H1 (cell line): ENCODE data around the gene VSTM2B. TPM values are rescaled to one million over a fixed set of nuclear protein-coding genes. Genes with fewer than 3 reads are reported as not detected.

Experiments
- JUN ChIP-seq: IDR thresholded peaks from 2 replicates; pipeline ENCODE4 v1.6.1; 2011; ENCODE audit warnings: low read depth, mild to moderate bottlenecking, improper control_type of control experiment, low read length
- POLR2AphosphoS5 ChIP-seq: IDR thresholded peaks from 2 replicates; pipeline ENCODE4 v1.6.1; 2011; ENCODE audit warnings: low read depth, low read length
- POU5F1 ChIP-seq: IDR thresholded peaks from 2 replicates; pipeline ENCODE4 v1.6.1; 2011; ENCODE audit warnings: low read depth, mild to moderate bottlenecking, low read length, moderate library complexity
- RAD21 ChIP-seq, 2 experiments: IDR thresholded peaks in 1 of 2; conservative IDR thresholded peaks in 1 of 2; 2 replicates each; pipeline ENCODE4 v1.6.1; 2011; ENCODE audit warnings: low read depth in 2 of 2, low read length in 2 of 2, improper control_type of control experiment in 1 of 2, inconsistent platforms in 1 of 2, mild to moderate bottlenecking in 1 of 2, moderate library complexity in 1 of 2
- RNF2 ChIP-seq: fragments of 200-900, 300-1000 bp; sonication (generic); IDR thresholded peaks from 2 replicates; pipeline ENCODE4 v1.7.1; 2016; ENCODE audit warnings: borderline replicate concordance, low read depth, mild to moderate bottlenecking, antibody characterized with exemption, low read length; ENCODE audit not compliant: poor library complexity, severe bottlenecking; ENCODE audit errors: missing control alignments
- SIN3A ChIP-seq, 2 experiments: IDR thresholded peaks in 1 of 2; conservative IDR thresholded peaks in 1 of 2; 2 replicates each; pipeline ENCODE4 v1.6.1; 2011 to 2012; ENCODE audit warnings: low read length in 2 of 2, improper control_type of control experiment in 1 of 2, low read depth in 1 of 2, mild to moderate bottlenecking in 1 of 2
- SRF ChIP-seq: IDR thresholded peaks from 2 replicates; pipeline ENCODE4 v1.6.1; 2011; ENCODE audit warnings: mild to moderate bottlenecking, low read depth, low read length, moderate library complexity
- polyA plus RNA-seq, 7 experiments: library from polyadenylated mRNA; depleted of rRNA in 3 of 7; stranded (reverse) in 5 of 7; unstranded in 2 of 7; fragments of >200 nt in 5 of 7; fragments of 200-250 nt in 2 of 7; gene quantifications; 1 replicate in 5 of 7; 2 replicates in 1 of 7; 4 replicates in 1 of 7; pipeline versions ENCODE4 v1.2.1 to v1.2.3, GENCODE V29; 2011 to 2013; ENCODE audit warnings: missing spikeins in 2 of 7, mixed read lengths in 2 of 7
- total RNA-seq: library from RNA; stranded (reverse); fragmentation: NEBNext Ultra II Directional; extraction: Animal tissue kit (Norgen Biotek cat#: 25700); gene quantifications from 2 replicates; pipeline ENCODE4 v1.2.1, GENCODE V29; 2021
- TF ChIP-seq, protein P1 (sequence below): IDR thresholded peaks from 2 replicates; pipeline ENCODE4 v1.6.1; 2012; ENCODE audit warnings: low read length, inconsistent platforms

Gene VSTM2B
- total and polyA plus RNA-seq, 2 of the 8 experiments (the other 6 are each of a cell fraction or from before 2014, with no cell fraction given) = 0.82 to 1.5 TPM

DNA sequence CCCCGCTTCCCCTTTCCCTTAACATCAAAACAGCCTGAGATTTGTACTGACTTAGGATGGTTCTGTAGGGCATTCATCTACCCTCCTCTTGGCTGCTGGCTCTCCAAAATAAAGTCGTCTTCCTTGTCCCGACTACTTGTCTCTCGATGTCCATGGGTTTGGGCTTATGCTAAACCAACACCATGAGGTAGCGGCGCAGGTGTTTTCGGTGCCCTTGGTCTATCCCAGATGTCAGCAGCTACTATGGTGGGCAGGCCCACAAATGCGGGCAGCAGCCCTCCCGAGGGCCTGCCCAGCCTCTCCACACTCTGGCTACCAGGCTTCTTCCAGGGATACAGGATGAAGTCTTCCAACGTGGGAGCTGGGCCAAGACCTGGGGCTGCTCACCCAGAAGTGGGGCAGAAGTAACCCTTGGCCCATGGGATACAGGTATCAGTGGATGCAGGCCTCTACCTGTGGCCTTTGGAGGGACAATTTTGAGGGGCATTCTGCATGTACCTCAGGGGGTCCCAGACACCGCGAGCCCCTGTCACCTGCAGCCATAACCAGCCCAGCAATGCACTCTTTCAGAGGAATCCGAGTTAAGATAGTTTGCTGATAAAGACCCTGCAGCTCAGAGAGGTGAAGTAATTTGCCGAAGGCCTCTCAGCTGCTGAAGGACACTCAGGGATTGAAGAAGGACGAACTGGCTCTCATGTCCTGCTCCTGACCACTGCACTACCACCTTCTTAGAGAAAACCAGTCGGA lies 47.8 kb upstream of the VSTM2B start (continued):
- TF ChIP-seq RAD21 (IDR thresholded peaks at IDR 0.05 in 1 of 2, conservative IDR thresholded peaks at IDR 0.05 in 1 of 2; ENCODE audit: low read depth in 2 of 2, low read length in 2 of 2) = no peak
- no peak for TF ChIP-seq JUN
- TF ChIP-seq SIN3A (conservative IDR thresholded peaks at IDR 0.05 in 1 of 2, IDR thresholded peaks at IDR 0.05 in 1 of 2; ENCODE audit: low read depth in 1 of 2, low read length in 2 of 2) = no peak
- no peak for TF ChIP-seq POLR2AphosphoS5
- TF ChIP-seq, protein P1, sequence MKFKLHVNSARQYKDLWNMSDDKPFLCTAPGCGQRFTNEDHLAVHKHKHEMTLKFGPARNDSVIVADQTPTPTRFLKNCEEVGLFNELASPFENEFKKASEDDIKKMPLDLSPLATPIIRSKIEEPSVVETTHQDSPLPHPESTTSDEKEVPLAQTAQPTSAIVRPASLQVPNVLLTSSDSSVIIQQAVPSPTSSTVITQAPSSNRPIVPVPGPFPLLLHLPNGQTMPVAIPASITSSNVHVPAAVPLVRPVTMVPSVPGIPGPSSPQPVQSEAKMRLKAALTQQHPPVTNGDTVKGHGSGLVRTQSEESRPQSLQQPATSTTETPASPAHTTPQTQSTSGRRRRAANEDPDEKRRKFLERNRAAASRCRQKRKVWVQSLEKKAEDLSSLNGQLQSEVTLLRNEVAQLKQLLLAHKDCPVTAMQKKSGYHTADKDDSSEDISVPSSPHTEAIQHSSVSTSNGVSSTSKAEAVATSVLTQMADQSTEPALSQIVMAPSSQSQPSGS = no peak
- no peak for TF ChIP-seq POU5F1
- TF ChIP-seq SRF = no peak
- no peak for TF ChIP-seq RNF2
